BJ (cell line): ENCODE results near the gene SCAI. TPM values are rescaled to one million over a fixed set of nuclear protein-coding genes. Genes with fewer than 3 reads are reported as not detected.

Experiments used
- CTCF ChIA-PET: fragments of 350-600 bp; formaldehyde crosslinking; extraction: SDS; loops from one replicate; lab custom pipeline; 2021; ENCODE audit warnings: antibody characterized with exemption, inconsistent platforms; lab: Yijun Ruan, JAX
- POLR2A ChIA-PET: fragments of 300-600 bp; sonication (Branson Sonifier 250); formaldehyde crosslinking; extraction: SDS; loops from one replicate; lab custom pipeline; 2021; ENCODE audit warnings: antibody characterized with exemption; lab: Charles Lee
- DNase-seq: peaks from one replicate; pipeline ENCODE4 v3.0.0-alpha.2; 2011; ENCODE audit warnings: low read depth
- H3K27me3 ChIP-seq: 2 replicates; pipeline ENCODE4 v1.6.0; 2011; ENCODE audit warnings: low read length; ENCODE audit not compliant: control insufficient read depth, insufficient read depth
- H3K36me3 ChIP-seq: 2 replicates; pipeline ENCODE4 v1.5.1; 2011; ENCODE audit warnings: low read length; ENCODE audit not compliant: control insufficient read depth, insufficient read depth
- H3K4me3 ChIP-seq: 2 replicates; pipeline ENCODE4 v1.5.1; 2011; ENCODE audit warnings: low read depth, mild to moderate bottlenecking, control low read depth, low read length
- CTCF ChIP-seq: IDR thresholded peaks from 2 replicates; pipeline ENCODE4 v1.5.1; 2011; ENCODE audit warnings: low read depth, mild to moderate bottlenecking, control low read depth, inconsistent platforms, low read length, moderate library complexity; ENCODE audit not compliant: insufficient read depth
- polyA plus RNA-seq: library from polyadenylated mRNA; depleted of rRNA; stranded (reverse); fragments of >200 nt; gene quantifications from 2 replicates; pipeline ENCODE4 v1.2.3, GENCODE V29; 2011

SCAI gene
- polyA plus RNA-seq, 1 experiment = 2.0 TPM

- H3K4me3 ChIP-seq = no peak overlapping the region
- CTCF ChIA-PET = interaction anchor here (1.4 kb wide), 1 partner anchor 106 kb away, joined by 4 read pairs; no protein-coding TSS in a partner anchor
- POLR2A ChIA-PET = no interaction called here
Observed at GRCh38 chr9:125074976-125075375, 68.4 kb downstream of the SCAI start.

GRCh38 chr9:125066839-125067619 lies 76.3 kb downstream of the SCAI start:
- Histone ChIP-seq H3K27me3 (no peaks in the 10 kb centered on the region), H3K4me3 (no peak overlapping the region), H3K36me3 (no peaks in the 10 kb centered on the region)
- ChIA-PET CTCF (no interaction called here), POLR2A (no interaction called here)
- DNase-seq = no peak
- TF ChIP-seq CTCF = no peak

More at GRCh38 chr9:125074976-125075375, 68.4 kb downstream of the SCAI start:
- no peak for TF ChIP-seq CTCF
- Histone ChIP-seq H3K36me3 (no peaks in the 10 kb centered on the region), H3K27me3 (no peaks in the 10 kb centered on the region)
- no peak for DNase-seq

- no peaks in the 10 kb centered on the region for H3K27me3 ChIP-seq
- ChIA-PET POLR2A (no interaction called here), CTCF (no interaction called here)
- DNase-seq = no peak
- no peak overlapping the region for H3K4me3 ChIP-seq
- no peak for TF ChIP-seq CTCF
- H3K36me3 ChIP-seq = no peaks in the 10 kb centered on the region
Observed at GRCh38 chr9:125061391-125061790, 81.9 kb downstream of the SCAI start.

GRCh38 chr9:125049212-125050049 lies 93.9 kb downstream of the SCAI start:
- Histone ChIP-seq H3K4me3 (no peak overlapping the region), H3K36me3 (no peaks in the 10 kb centered on the region), H3K27me3 (no peaks in the 10 kb centered on the region)
- POLR2A ChIA-PET = no interaction called here
- no peak for TF ChIP-seq CTCF
- CTCF ChIA-PET = interaction anchor here (1.0 kb wide), 1 partner anchor 9 kb away, joined by 3 read pairs; no protein-coding TSS in a partner anchor
- no peak for DNase-seq

- DNase-seq = no peak
- Histone ChIP-seq H3K4me3 (no peak overlapping the region), H3K36me3 (peaks cover 1% of the 10 kb centered on the region; the same call in 1 of the 2 replicates), H3K27me3 (no peaks in the 10 kb centered on the region)
- CTCF ChIA-PET = interaction anchor here (0.7 to 1.3 kb wide), 2 partner anchors 10 to 13 kb away, joined by 3 to 4 read pairs; no protein-coding TSS in a partner anchor
- POLR2A ChIA-PET = no interaction called here
- no peak for TF ChIP-seq CTCF
Observed at GRCh38 chr9:125043631-125044030, 99.7 kb downstream of the SCAI start.
